Neuronal stem cell (in vitro differentiated cells): ENCODE measurements around the gene COL6A1.

Experiments
- DNase-seq: peaks from one replicate; pipeline ENCODE4 v3.0.0-alpha.2; 2013; ENCODE audit warnings: low spot score
- H2AFZ ChIP-seq: one replicate; pipeline ENCODE4 v1.6.1; 2013; ENCODE audit warnings: mild to moderate bottlenecking, low read length, inconsistent platforms
- H2AK5ac ChIP-seq: 2 replicates; pipeline ENCODE4 v1.6.1; 2013; ENCODE audit warnings: low read depth, mild to moderate bottlenecking, inconsistent platforms, low read length, moderate library complexity, mixed read lengths
- H2BK120ac ChIP-seq: 2 replicates; pipeline ENCODE4 v1.6.1; 2013; ENCODE audit warnings: low read depth, mild to moderate bottlenecking, inconsistent platforms, low read length, moderate library complexity, mixed read lengths
- H2BK12ac ChIP-seq: one replicate; pipeline ENCODE4 v1.6.1; 2013; ENCODE audit warnings: low read length, inconsistent platforms
- H2BK15ac ChIP-seq: 2 replicates; pipeline ENCODE4 v1.6.1; 2013; ENCODE audit warnings: mild to moderate bottlenecking, low read length, inconsistent platforms, mixed read lengths
- H2BK5ac ChIP-seq: one replicate; pipeline ENCODE4 v1.6.1; 2013; ENCODE audit warnings: inconsistent platforms, mild to moderate bottlenecking, low read length, moderate library complexity
- H3K14ac ChIP-seq: one replicate; pipeline ENCODE4 v1.6.1; 2013; ENCODE audit warnings: low read length, inconsistent platforms
- H3K18ac ChIP-seq: 2 replicates; pipeline ENCODE4 v1.6.1; 2013; ENCODE audit warnings: low read length, inconsistent platforms
- H3K23ac ChIP-seq: 2 replicates; pipeline ENCODE4 v1.6.1; 2013; ENCODE audit warnings: low read depth, mild to moderate bottlenecking, mixed read lengths, low read length, inconsistent platforms; ENCODE audit not compliant: poor library complexity
- H3K27ac ChIP-seq: replicated peaks from 3 replicates; pipeline ENCODE4 v1.5.1; 2013; ENCODE audit warnings: low read length, inconsistent platforms
- H3K27me3 ChIP-seq, 3 experiments: 2 replicates each; pipeline ENCODE4 v1.6.1; 2013; ENCODE audit warnings: low read length in 3 of 3, mild to moderate bottlenecking in 2 of 3, inconsistent platforms in 1 of 3, low read depth in 1 of 3, mixed read lengths in 1 of 3, moderate library complexity in 1 of 3; ENCODE audit not compliant: control insufficient read depth in 3 of 3, insufficient read depth in 3 of 3
- H3K36me3 ChIP-seq, 2 donors: replicated peaks in 1 of 2; 2 replicates each; pipeline ENCODE4 v1.6.1; 2013; ENCODE audit warnings: low read length in 2 of 2; ENCODE audit not compliant: control insufficient read depth in 2 of 2, insufficient read depth in 2 of 2
- H3K4ac ChIP-seq: 2 replicates; pipeline ENCODE4 v1.6.1; 2013; ENCODE audit warnings: inconsistent platforms, mild to moderate bottlenecking, low read length, moderate library complexity
- H3K4me1 ChIP-seq, 2 donors: 1 replicate in 1 of 2; 2 replicates in 1 of 2; pipeline ENCODE4 v1.6.1; 2013; ENCODE audit warnings: low read length in 2 of 2, low read depth in 1 of 2; ENCODE audit not compliant: control insufficient read depth in 2 of 2, insufficient read depth in 1 of 2
- H3K4me2 ChIP-seq: one replicate; pipeline ENCODE4 v1.6.1; 2013; ENCODE audit warnings: mild to moderate bottlenecking, low read length, inconsistent platforms; ENCODE audit not compliant: insufficient read depth, poor library complexity, severe bottlenecking
- H3K4me3 ChIP-seq, 2 donors: 2 replicates each; pipeline ENCODE4 v1.5.1; 2013; ENCODE audit warnings: low read length in 2 of 2, mild to moderate bottlenecking in 2 of 2, inconsistent platforms in 1 of 2, moderate library complexity in 1 of 2
- H3K79me1 ChIP-seq: one replicate; pipeline ENCODE4 v1.6.1; 2013; ENCODE audit warnings: low read depth, mild to moderate bottlenecking, inconsistent platforms, low read length, moderate library complexity
- H3K9ac ChIP-seq: one replicate; pipeline ENCODE4 v1.6.1; 2013; ENCODE audit warnings: mild to moderate bottlenecking, low read depth, low read length, inconsistent platforms; ENCODE audit not compliant: poor library complexity
- H3K9me3 ChIP-seq, 2 donors: replicated peaks in 1 of 2; 2 replicates each; pipeline versions ENCODE3 to v1.6.1; 2013; ENCODE audit warnings: low read length in 2 of 2, mild to moderate bottlenecking in 2 of 2, inconsistent platforms in 1 of 2, low read depth in 1 of 2, mixed read lengths in 1 of 2, moderate library complexity in 1 of 2; ENCODE audit not compliant: control insufficient read depth in 2 of 2, insufficient read depth in 1 of 2
- H4K8ac ChIP-seq: one replicate; pipeline ENCODE4 v1.6.1; 2013; ENCODE audit warnings: low read depth, mild to moderate bottlenecking, inconsistent platforms, low read length, moderate library complexity
- H4K91ac ChIP-seq: one replicate; pipeline ENCODE4 v1.6.1; 2013; ENCODE audit warnings: low read length, low read depth, mild to moderate bottlenecking, inconsistent platforms; ENCODE audit not compliant: poor library complexity
- WGBS, 2 donors: extraction: QIAGEN DNeasy Blood & Tissue Kit; methylation state at CpG; one replicate each; pipeline ENCODE4 v1.1.7; 2013; ENCODE audit warnings: missing lambda C conversion rate in 2 of 2, mixed read lengths in 1 of 2; ENCODE audit not compliant: insufficient read length in 2 of 2, insufficient replicate concordance in 1 of 2; ENCODE audit errors: extremely low coverage in 2 of 2; 5-methylcytosine and 5-hydroxymethylcytosine counted together

The COL6A1 gene

DNA sequence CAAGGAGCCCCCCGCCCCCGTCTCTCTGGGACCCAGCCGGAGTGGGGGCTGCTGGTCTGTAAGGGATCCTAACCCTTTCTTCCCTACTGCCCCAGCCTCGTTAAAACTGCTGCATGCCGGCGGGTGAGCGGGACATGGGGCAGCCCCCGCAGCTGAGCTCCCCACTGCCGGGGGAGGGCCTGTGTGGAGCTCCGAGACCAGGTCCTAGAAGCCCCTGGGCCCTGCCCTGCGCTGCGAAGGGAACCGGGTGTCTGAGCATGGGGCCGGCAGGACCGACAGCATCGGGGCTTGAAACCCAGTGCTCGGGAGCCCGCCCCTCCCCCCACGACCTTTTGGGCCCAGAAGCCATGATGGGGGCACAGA lies 9.2 kb upstream of the COL6A1 start:
- Histone ChIP-seq H3K4ac (no peak overlapping the region), H3K9ac (no peak overlapping the region), H3K14ac (peak overlapping the region; percentile 82), H2AFZ (peak overlapping the region; percentile 29), H2AK5ac (peak overlapping the region; percentile 93), H2BK5ac (no peak overlapping the region), H3K27ac (no peak overlapping the region), H2BK12ac (no peak overlapping the region), H3K79me1 (no peaks in the 10 kb centered on the region), H3K4me2 (peak overlapping the region; percentile 71), H3K9me3 (no peaks in the 10 kb centered on the region), H4K91ac (no peak overlapping the region), H2BK15ac (peak overlapping the region; percentile 99), H3K18ac (peak overlapping the region; percentile 97), H3K23ac (no peak overlapping the region), H3K27me3 (peaks cover 0 to 44% (median 14%) of the 10 kb centered on the region in 3 experiments), H3K36me3 (no peaks in the 10 kb centered on the region), H4K8ac (no peak overlapping the region), H3K4me1 (peaks cover 17 to 27% of the 10 kb centered on the region in 2 donors), H3K4me3 (peak overlapping the region in 1 of 2 donors; percentile 48), H2BK120ac (no peak overlapping the region)
- WGBS, 2 donors, result no CpG with 5 or more reads among the region's 19 CpGs
- no peak for DNase-seq

DNA sequence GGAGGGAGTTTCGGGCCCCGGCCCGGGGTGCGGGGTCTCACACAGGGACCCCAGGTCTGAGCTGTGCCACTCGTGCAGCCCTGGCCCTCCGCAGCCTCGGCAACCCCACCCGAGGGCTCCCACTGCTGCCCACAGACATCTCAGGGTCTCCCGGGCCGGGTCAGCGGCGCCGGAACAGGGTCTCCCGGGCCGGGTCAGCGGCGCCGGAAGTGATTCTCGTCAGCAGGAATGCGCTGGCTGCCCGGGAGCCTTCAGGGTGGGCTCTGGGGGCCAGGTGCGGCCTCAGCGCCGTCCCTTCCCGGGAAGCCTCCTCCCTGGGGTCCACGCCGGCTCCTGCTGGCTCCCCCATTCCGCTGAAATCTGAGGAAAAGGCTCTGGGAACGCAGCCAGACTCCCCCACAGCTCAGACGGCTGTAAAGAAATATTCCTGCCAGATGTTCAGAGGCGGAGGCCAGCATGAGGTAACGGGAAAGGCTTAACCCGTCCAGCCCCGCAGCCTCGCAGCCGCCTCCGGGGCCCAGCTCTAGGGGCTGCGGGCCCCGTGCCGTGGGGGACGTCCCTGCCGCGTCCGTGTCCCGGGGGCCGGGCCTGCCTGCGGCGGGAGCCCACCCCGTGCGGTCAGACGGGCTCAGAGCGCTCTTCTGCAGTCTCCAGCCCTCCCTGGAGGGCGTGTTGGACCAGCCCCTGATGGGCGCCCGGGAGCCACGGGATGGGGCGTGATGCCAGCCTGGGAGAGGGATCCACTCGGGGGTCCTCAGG lies 8.7 kb upstream of the COL6A1 start:
- no peak for DNase-seq

DNA sequence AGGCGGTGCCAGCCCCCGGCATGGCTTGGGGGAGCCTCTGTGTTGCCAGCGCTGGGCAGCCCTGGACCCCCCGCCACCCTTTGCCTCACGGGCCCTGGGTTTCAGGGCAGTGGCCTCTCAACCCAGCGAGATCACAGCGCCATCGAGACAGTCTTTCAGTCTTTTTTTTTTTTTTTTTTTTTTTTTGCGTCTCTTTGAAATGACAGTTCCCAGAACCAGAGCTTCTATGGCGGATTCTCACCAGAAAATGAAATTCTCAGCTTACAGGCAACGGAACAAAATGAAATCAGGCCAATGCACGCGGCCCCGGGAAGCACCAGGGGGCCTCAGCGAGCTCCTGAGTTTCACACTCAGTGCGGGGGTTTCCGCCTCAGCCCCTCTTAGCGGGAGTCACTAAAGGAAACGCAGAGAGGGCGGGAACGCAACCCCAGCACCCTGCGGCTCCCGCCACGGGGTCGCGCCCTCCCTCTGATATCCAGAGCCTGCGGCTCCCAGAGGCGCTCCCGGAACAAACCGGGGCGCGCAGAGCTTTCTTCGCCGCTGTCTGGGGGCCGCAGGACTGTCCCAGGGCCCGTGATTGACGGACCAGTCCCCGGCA lies 8.0 kb upstream of the COL6A1 start:
- H3K18ac ChIP-seq, result peak overlapping the region; percentile 97
- peak overlapping the region; percentile 82 for H4K8ac ChIP-seq
- peak overlapping the region; percentile 41 for H2BK12ac ChIP-seq
- peak overlapping the region; percentile 96 for H2AK5ac ChIP-seq
- peak overlapping the region; percentile 95 for H3K4ac ChIP-seq
- peaks cover 21 to 27% of the 10 kb centered on the region in 2 donors for H3K4me1 ChIP-seq
- peak overlapping the region; percentile 84 for H2AFZ ChIP-seq
- no peaks in the 10 kb centered on the region for H3K36me3 ChIP-seq
- H3K23ac ChIP-seq, result peak overlapping the region; percentile 99
- H2BK5ac ChIP-seq, result peak overlapping the region; percentile 70
- peak overlapping the region; percentile 23 to 77 for H3K4me3 ChIP-seq
- no peak overlapping the region for H3K27ac ChIP-seq
- H2BK15ac ChIP-seq, result peak overlapping the region; percentile 99
- H4K91ac ChIP-seq, result no peak overlapping the region
- peaks cover 0 to 45% (median 14%) of the 10 kb centered on the region in 3 experiments for H3K27me3 ChIP-seq
- peak overlapping the region; percentile 56 for H3K14ac ChIP-seq
- H2BK120ac ChIP-seq, result peak overlapping the region; percentile 81
- no peak for DNase-seq
- peak overlapping the region; percentile 85 for H3K9ac ChIP-seq
- H3K4me2 ChIP-seq, result peak overlapping the region; percentile 91
- no peaks in the 10 kb centered on the region for H3K79me1 ChIP-seq
- H3K9me3 ChIP-seq, result no peaks in the 10 kb centered on the region
- no CpG with 5 or more reads among the region's 38 CpGs for WGBS, 2 donors

More for the DNA sequence above, 8.7 kb upstream of the COL6A1 start:
- Histone ChIP-seq H3K9ac (peak overlapping the region; percentile 81), H3K9me3 (no peaks in the 10 kb centered on the region), H2BK5ac (no peak overlapping the region), H2AK5ac (peak overlapping the region; percentile 93), H2BK12ac (peak overlapping the region; percentile 41), H3K18ac (peak overlapping the region; percentile 97), H3K36me3 (no peaks in the 10 kb centered on the region), H3K4me2 (peak overlapping the region; percentile 71), H4K91ac (peak overlapping the region; percentile 30), H3K14ac (peak overlapping the region; percentile 56), H2BK15ac (peak overlapping the region; percentile 99), H3K23ac (peak overlapping the region; percentile 97), H4K8ac (peak overlapping the region; percentile 65), H3K27me3 (peaks cover 0 to 45% (median 14%) of the 10 kb centered on the region in 3 experiments), H3K4me1 (peaks cover 19 to 27% of the 10 kb centered on the region in 2 donors), H2AFZ (peak overlapping the region; percentile 84), H3K79me1 (no peaks in the 10 kb centered on the region), H2BK120ac (peak overlapping the region; percentile 76), H3K4me3 (peak overlapping the region in 1 of 2 donors; percentile 77), H3K4ac (peak overlapping the region; percentile 3), H3K27ac (no peak overlapping the region)
- WGBS, 2 donors, result no CpG with 5 or more reads among the region's 58 CpGs
